ENCODE data around the gene ARHGAP1.

DNA sequence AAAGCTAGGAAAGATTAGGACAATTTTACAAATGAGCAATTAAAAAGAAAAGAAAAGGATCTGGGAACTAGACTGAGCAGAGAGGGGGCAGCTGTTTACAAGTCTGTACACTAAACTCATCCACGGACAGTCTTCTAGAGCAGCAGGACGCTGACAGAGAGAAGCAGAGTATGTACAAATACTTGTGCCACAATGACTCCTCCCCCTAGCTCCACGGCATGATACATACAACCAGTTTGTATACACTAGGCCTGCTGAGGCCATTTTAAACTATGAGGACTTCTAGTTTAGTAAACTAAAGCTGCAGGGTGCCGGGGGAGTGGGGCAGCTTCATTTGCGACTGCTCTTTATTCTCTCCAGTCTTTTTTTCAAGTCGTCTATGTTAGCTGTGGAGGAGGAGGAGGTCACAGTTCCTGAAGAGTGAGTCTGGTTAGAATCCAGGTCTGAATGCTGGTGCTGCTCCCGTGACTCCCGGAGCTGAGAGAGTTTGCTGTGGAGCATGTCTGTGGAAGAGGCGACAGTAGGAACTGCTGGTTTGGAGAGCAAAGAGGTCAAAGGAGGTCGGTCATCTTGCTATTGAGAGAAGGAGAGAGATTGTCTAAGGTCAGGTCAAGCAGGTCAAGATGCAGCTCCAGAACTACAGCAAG, 43.4 kb upstream of the ARHGAP1 start:
- TF ChIP-seq, protein P1, sequence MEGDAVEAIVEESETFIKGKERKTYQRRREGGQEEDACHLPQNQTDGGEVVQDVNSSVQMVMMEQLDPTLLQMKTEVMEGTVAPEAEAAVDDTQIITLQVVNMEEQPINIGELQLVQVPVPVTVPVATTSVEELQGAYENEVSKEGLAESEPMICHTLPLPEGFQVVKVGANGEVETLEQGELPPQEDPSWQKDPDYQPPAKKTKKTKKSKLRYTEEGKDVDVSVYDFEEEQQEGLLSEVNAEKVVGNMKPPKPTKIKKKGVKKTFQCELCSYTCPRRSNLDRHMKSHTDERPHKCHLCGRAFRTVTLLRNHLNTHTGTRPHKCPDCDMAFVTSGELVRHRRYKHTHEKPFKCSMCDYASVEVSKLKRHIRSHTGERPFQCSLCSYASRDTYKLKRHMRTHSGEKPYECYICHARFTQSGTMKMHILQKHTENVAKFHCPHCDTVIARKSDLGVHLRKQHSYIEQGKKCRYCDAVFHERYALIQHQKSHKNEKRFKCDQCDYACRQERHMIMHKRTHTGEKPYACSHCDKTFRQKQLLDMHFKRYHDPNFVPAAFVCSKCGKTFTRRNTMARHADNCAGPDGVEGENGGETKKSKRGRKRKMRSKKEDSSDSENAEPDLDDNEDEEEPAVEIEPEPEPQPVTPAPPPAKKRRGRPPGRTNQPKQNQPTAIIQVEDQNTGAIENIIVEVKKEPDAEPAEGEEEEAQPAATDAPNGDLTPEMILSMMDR (IDR thresholded peaks at IDR 0.05), result no peak
- TF ChIP-seq POLR2A (IDR thresholded peaks at IDR 0.05), result no peak
